Adrenal gland (tissue), 12 donors: Measurements from ENCODE around the gene BGN. TPM values are rescaled to one million over a fixed set of nuclear protein-coding genes. Genes with fewer than 3 reads are reported as not detected.

ENCODE experiments used
- DNase-seq, 7 donors: peaks; one replicate each; pipeline ENCODE4 v3.0.0-alpha.2; 2019 to 2020
- H3K27ac ChIP-seq, 5 donors: fragments of 200-600 bp; sonication (generic) in 4 of 5; 1 replicate in 3 of 5; 2 replicates in 2 of 5; pipeline versions ENCODE4 v1.5.1 to v1.8.0; 2016 to 2020; ENCODE audit warnings: mild to moderate bottlenecking in 1 of 5
- H3K27me3 ChIP-seq: fragments of 200-600 bp; 2 replicates; pipeline ENCODE4 v1.8.0; 2021
- H3K36me3 ChIP-seq, 2 donors: fragments of 200-600 bp; replicated peaks in 1 of 2; 1 replicate in 1 of 2; 2 replicates in 1 of 2; pipeline versions ENCODE4 v1.5.1 to v1.8.0; 2018 to 2022
- H3K4me1 ChIP-seq, 2 donors: fragments of 200-600 bp; replicated peaks in 1 of 2; 1 replicate in 1 of 2; 2 replicates in 1 of 2; pipeline versions ENCODE4 v1.5.1 to v1.8.0; 2018 to 2021
- H3K4me3 ChIP-seq, 4 donors: fragments of 200-600 bp; sonication (generic) in 3 of 4; one replicate each; pipeline ENCODE4 v1.5.1; 2016 to 2018
- H3K9me3 ChIP-seq, 3 donors: fragments of 200-600 bp; sonication (generic) in 1 of 3; replicated peaks in 1 of 3; 1 replicate in 2 of 3; 2 replicates in 1 of 3; pipeline versions ENCODE4 v1.5.1 to v1.8.0; 2016 to 2021
- POLR2A ChIP-seq, 2 donors: fragments of 450-650 bp; IDR thresholded peaks; one replicate each; pipeline ENCODE4 v1.6.1; 2017; ENCODE audit warnings: antibody characterized with exemption in 2 of 2, mild to moderate bottlenecking in 2 of 2, moderate library complexity in 1 of 2
- WGBS, 4 donors: extraction: QIAGEN DNeasy Blood & Tissue Kit in 2 of 4; methylation state at CpG; one replicate each; pipeline versions ENCODE4 v1.1.5 to v1.1.7; 2013 to 2017; 5-methylcytosine and 5-hydroxymethylcytosine counted together
- intact Hi-C, 2 donors: fragments of 100-400 bp; cut with DNase I; formaldehyde crosslinking; loops; one replicate each; pipeline versions ENCODE4 v1.14.1 to v1.15.0; 2022 to 2023
- polyA plus RNA-seq, 3 donors: library from polyadenylated mRNA; stranded (reverse); fragments of 200-250 nt in 2 of 3; fragments of 350-450 nt in 1 of 3; fragmentation: Illumina TruSeq in 1 of 3; extraction: RNeasy Lipid Tissue Mini Kit (QIAGEN cat#74804) in 1 of 3; gene quantifications; one replicate each; pipeline ENCODE4 v1.2.3, GENCODE V29; 2013 to 2014
- total RNA-seq, 9 donors: library from RNA; depleted of rRNA in 4 of 9; stranded (reverse); fragments of >200 nt in 4 of 9; fragments of 120-200 nt in 1 of 9; fragmentation: NEBNext Ultra II Directional in 1 of 9; extraction: Animal tissue kit (Norgen Biotek cat#: 25700) in 1 of 9; gene quantifications; one replicate each; pipeline versions ENCODE4 v1.1.0 to v1.2.4, GENCODE V29; 2013 to 2023
- TF ChIP-seq, protein P1 (sequence below), 6 experiments: fragments of 450-650 bp in 4 of 6; fragments of 200-600 bp in 2 of 6; sonication (generic) in 1 of 6; IDR thresholded peaks; 1 replicate in 5 of 6; 2 replicates in 1 of 6; pipeline versions ENCODE4 v1.5.1 to v1.8.0; 2016 to 2021; ENCODE audit warnings: antibody characterized with exemption in 6 of 6, mild to moderate bottlenecking in 2 of 6, moderate library complexity in 1 of 6
- donor health status: healthy with polysubstance abuse.
- donor health status: Bipolar disorder and iron deficiency.
- donor health status: DM: yes; HTN: yes; CAD: no.
- donor health status: DM: no; HTN: no; CAD: no.
- donor health status: DM: no; HTN: no; CAD: no.
- donor health status: DM: yes; HTN: yes; CAD: no.

The BGN gene
- total and polyA plus RNA-seq, 12 donors, result 18.9 to 598 (median 247) TPM

GRCh38 chrX:153477364-153477857 is 17.4 kb upstream of the BGN start:
- Histone ChIP-seq H3K27ac (peak overlapping the region in 1 of 5 donors; percentile 72), H3K27me3 (no peaks in the 10 kb centered on the region), H3K4me1 (no peaks in the 10 kb centered on the region), H3K4me3 (no peak overlapping the region), H3K36me3 (no peaks in the 10 kb centered on the region), H3K9me3 (no peaks in the 10 kb centered on the region)
- intact Hi-C loops, result no loop called here
- no peak for DNase-seq
- no peak for TF ChIP-seq POLR2A (IDR thresholded peaks at IDR 0.05)
- TF ChIP-seq, protein P1, sequence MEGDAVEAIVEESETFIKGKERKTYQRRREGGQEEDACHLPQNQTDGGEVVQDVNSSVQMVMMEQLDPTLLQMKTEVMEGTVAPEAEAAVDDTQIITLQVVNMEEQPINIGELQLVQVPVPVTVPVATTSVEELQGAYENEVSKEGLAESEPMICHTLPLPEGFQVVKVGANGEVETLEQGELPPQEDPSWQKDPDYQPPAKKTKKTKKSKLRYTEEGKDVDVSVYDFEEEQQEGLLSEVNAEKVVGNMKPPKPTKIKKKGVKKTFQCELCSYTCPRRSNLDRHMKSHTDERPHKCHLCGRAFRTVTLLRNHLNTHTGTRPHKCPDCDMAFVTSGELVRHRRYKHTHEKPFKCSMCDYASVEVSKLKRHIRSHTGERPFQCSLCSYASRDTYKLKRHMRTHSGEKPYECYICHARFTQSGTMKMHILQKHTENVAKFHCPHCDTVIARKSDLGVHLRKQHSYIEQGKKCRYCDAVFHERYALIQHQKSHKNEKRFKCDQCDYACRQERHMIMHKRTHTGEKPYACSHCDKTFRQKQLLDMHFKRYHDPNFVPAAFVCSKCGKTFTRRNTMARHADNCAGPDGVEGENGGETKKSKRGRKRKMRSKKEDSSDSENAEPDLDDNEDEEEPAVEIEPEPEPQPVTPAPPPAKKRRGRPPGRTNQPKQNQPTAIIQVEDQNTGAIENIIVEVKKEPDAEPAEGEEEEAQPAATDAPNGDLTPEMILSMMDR (IDR thresholded peaks at IDR 0.05), result no peak
- 74 to 100% (median 89%) methylated on average over 1 to 11 of the region's 11 CpGs for WGBS, 4 donors

DNA sequence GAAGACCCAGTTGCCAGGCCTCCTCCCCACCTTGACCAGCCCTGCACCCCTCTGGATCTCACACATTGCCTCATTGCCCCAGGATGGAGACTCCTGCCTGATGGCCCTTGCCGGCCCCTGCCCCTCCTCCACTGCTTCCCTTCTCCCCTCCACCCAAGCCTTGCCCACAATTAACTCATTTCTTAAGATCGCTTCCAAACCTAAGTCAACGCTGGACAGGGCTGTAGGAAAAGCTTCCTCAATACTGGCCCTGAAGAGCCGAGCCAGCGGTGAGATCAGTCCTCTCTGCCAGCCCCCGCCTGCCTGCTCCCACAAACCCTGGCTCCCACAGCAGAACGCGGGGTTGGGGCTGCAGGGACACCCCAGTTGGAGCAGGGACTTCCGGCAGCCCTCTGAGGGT is 16.9 kb upstream of the BGN start:
- Histone ChIP-seq H3K4me3 (no peak overlapping the region), H3K4me1 (no peaks in the 10 kb centered on the region), H3K9me3 (no peaks in the 10 kb centered on the region), H3K27ac (peak overlapping the region in 1 of 5 donors; percentile 10), H3K27me3 (no peaks in the 10 kb centered on the region), H3K36me3 (no peaks in the 10 kb centered on the region)
- TF ChIP-seq POLR2A (IDR thresholded peaks at IDR 0.05), result no peak
- TF ChIP-seq, protein P1 (IDR thresholded peaks at IDR 0.05), result no peak
- WGBS, 4 donors, result 83 to 91% (median 87%) methylated on average over 6 to 9 of the region's 9 CpGs
- no peak for DNase-seq
- intact Hi-C loops, result no loop called here

DNA sequence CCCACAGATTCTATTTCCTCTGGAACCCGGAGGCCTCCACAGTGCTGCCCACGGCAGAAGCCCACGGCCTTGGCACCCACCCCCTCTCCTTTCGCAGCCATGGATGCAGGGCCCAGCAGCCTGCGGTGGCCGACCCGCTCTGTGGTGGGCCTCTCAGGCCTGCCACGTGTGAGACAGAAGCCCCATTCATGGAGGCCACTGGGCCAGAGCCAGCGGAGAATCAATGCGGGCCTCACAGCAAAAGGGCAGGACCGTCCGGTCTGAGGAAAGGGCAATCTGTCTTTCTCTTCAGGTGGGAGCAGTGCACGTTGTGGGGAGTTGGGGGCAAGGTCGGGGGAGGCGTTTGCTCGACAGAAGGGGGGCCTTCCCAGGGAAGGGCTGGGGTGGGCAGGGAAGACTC is 16.0 kb upstream of the BGN start:
- Histone ChIP-seq H3K9me3 (no peaks in the 10 kb centered on the region), H3K4me3 (no peak overlapping the region), H3K27me3 (no peaks in the 10 kb centered on the region), H3K4me1 (no peaks in the 10 kb centered on the region), H3K27ac (no peak overlapping the region), H3K36me3 (no peaks in the 10 kb centered on the region)
- no peak for DNase-seq
- intact Hi-C loops, result no loop called here
- WGBS, 4 donors, result 83 to 89% (median 86%) methylated on average over 11 to 16 of the region's 16 CpGs; no CpG with 5 or more reads in 1 of the 4 donors
- TF ChIP-seq, protein P1 (IDR thresholded peaks at IDR 0.05), result no peak
- no peak for TF ChIP-seq POLR2A (IDR thresholded peaks at IDR 0.05)

GRCh38 chrX:153481043-153481442 is 13.7 kb upstream of the BGN start:
- no peak for DNase-seq
- Histone ChIP-seq H3K36me3 (no peaks in the 10 kb centered on the region), H3K4me1 (no peaks in the 10 kb centered on the region), H3K27me3 (no peaks in the 10 kb centered on the region), H3K4me3 (no peak overlapping the region), H3K9me3 (no peaks in the 10 kb centered on the region), H3K27ac (no peak overlapping the region)
- TF ChIP-seq, protein P1 (IDR thresholded peaks at IDR 0.05), result no peak
- TF ChIP-seq POLR2A (IDR thresholded peaks at IDR 0.05), result no peak
- intact Hi-C loops, result no loop called here
- WGBS, 4 donors, result 94 to 97% (median 94%) methylated on average over 3 to 13 of the region's 13 CpGs; no CpG with 5 or more reads in 1 of the 4 donors
